Lower lobe of right lung (tissue), 2 donors: ENCODE data around the gene DST. TPM values are rescaled to one million over a fixed set of nuclear protein-coding genes. Genes with fewer than 3 reads are reported as not detected.

ENCODE experiments used
- ATAC-seq, 2 donors: fragments of 200-7000 bp; cut with Tn5 transposase; one replicate each; pipeline ENCODE4 v1.9.1; 2020 to 2022; ENCODE audit warnings: mild to moderate bottlenecking in 2 of 2, moderate library complexity in 2 of 2
- DNase-seq: peaks from one replicate; pipeline ENCODE4 v3.0.0-alpha.2; 2020
- H3K27ac ChIP-seq: fragments of 200-600 bp; one replicate; pipeline ENCODE4 v1.8.0; 2022
- H3K27me3 ChIP-seq: fragments of 200-600 bp; one replicate; pipeline ENCODE4 v1.8.0; 2022; ENCODE audit warnings: low read depth
- H3K36me3 ChIP-seq: fragments of 200-600 bp; one replicate; pipeline ENCODE4 v1.8.0; 2022; ENCODE audit warnings: mild to moderate bottlenecking
- H3K4me1 ChIP-seq: fragments of 200-600 bp; one replicate; pipeline ENCODE4 v1.8.0; 2022
- H3K4me3 ChIP-seq: fragments of 200-600 bp; one replicate; pipeline ENCODE4 v1.8.0; 2022; ENCODE audit warnings: mild to moderate bottlenecking
- H3K9me3 ChIP-seq: fragments of 200-600 bp; one replicate; pipeline ENCODE4 v1.8.0; 2022
- intact Hi-C: fragments of 100-400 bp; cut with DNase I; formaldehyde crosslinking; loops from one replicate; pipeline ENCODE4 v1.11.0; 2022
- total RNA-seq: library from RNA; stranded (reverse); fragmentation: NEBNext Ultra II Directional; extraction: Animal tissue kit (Norgen Biotek cat#: 25700); gene quantifications from one replicate; pipeline ENCODE4 v1.2.1, GENCODE V29; 2021
- TF ChIP-seq, protein P1 (sequence below): fragments of 200-600 bp; IDR thresholded peaks from one replicate; pipeline ENCODE4 v1.8.0; 2022; ENCODE audit warnings: antibody characterized with exemption, mild to moderate bottlenecking
- donor health status: DM: no; HTN: yes; CAD: no; lungs with severe emphysema.

The DST gene
- total RNA-seq, 1 donor from 2014 or later: 327 TPM

DNA sequence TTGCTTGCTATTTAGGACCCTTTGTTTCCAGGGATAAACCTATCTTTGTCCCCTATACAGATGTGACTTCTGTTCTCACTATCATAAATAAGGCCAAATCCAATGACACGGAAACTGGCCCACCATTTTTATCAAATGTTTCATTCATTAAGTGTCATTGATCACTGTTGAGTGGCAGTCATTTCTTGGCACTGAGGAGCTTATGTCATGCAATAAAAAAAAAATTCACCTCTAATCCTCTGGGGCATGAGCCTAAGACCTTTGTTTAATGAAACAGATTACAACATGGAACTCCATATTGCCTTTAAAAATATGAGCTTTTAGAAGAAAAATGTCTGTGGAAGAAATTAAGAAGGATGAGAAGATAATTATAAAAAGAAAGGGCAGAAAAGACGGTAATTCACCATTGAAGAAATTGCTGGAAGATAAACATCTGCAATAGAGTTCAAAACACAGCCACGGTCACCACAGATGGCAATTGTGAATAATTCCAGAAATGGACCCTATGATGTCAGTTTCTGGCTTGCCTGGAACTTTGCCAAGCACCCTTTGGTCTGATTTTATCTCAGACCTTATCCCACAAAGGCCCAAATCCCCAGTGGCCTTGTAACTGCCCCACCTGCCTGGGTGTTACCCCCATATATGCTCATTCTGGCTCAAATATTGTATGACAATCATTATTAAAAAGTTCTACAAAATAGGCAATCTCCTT is 91.1 kb downstream of the DST start:
- no peak for ATAC-seq
- intact Hi-C loops: no loop called here
- Histone ChIP-seq H3K4me3 (no peak overlapping the region), H3K36me3 (peaks cover 19% of the 10 kb centered on the region), H3K27me3 (no peaks in the 10 kb centered on the region), H3K27ac (no peak overlapping the region), H3K9me3 (no peaks in the 10 kb centered on the region), H3K4me1 (peaks cover 10% of the 10 kb centered on the region)
- DNase-seq: no peak
- TF ChIP-seq, protein P1, sequence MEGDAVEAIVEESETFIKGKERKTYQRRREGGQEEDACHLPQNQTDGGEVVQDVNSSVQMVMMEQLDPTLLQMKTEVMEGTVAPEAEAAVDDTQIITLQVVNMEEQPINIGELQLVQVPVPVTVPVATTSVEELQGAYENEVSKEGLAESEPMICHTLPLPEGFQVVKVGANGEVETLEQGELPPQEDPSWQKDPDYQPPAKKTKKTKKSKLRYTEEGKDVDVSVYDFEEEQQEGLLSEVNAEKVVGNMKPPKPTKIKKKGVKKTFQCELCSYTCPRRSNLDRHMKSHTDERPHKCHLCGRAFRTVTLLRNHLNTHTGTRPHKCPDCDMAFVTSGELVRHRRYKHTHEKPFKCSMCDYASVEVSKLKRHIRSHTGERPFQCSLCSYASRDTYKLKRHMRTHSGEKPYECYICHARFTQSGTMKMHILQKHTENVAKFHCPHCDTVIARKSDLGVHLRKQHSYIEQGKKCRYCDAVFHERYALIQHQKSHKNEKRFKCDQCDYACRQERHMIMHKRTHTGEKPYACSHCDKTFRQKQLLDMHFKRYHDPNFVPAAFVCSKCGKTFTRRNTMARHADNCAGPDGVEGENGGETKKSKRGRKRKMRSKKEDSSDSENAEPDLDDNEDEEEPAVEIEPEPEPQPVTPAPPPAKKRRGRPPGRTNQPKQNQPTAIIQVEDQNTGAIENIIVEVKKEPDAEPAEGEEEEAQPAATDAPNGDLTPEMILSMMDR: no peak

DNA sequence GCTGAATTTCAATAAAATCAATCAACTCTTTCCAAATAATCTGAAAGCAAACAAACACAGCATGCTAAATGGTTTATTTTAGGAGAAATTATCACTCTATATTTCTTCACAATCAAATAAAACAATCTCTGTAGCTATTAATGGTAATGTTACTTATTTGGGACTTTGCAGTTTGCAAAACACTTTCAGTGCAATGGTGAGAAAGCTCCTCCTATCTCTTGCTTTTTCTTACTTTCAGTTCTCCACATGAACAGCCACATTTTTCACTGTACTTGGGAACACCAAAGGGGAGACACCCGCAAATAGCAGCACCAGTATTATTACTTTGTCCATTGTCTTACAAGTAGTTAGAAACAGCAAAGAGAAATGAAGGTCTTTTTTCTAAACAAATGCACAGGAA is 92.4 kb downstream of the DST start:
- Histone ChIP-seq H3K27ac (no peak overlapping the region), H3K9me3 (no peaks in the 10 kb centered on the region), H3K27me3 (no peaks in the 10 kb centered on the region), H3K4me1 (peaks cover 10% of the 10 kb centered on the region), H3K4me3 (no peak overlapping the region), H3K36me3 (peaks cover 15% of the 10 kb centered on the region)
- TF ChIP-seq, protein P1: no peak
- intact Hi-C loops: no loop called here
- no peak for DNase-seq
- no peak for ATAC-seq

DNA sequence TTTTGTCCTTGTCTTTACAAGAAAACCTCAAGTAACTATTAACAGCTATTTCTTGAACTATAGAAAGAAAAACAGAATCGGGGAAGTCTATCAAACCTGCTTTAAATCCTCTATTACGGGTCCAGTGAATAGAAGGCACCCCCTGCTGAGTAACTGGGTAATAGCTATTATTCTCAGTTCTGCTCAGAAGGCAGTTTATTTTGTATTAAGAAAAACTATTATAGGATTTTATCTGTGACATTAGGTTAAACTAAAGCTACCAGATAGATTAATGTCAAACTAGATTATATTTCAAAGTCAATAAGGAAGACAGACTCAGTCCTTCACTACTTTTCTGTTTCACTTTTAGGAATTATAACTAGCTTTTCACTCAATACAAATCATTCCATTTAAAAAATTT is 93.7 kb downstream of the DST start:
- H3K27ac ChIP-seq: no peak overlapping the region
- peaks cover 12% of the 10 kb centered on the region for H3K4me1 ChIP-seq
- peaks cover 9% of the 10 kb centered on the region for H3K36me3 ChIP-seq
- TF ChIP-seq, protein P1: peak; percentile 31
- no peaks in the 10 kb centered on the region for H3K27me3 ChIP-seq
- intact Hi-C loops: no loop called here
- H3K4me3 ChIP-seq: peak overlapping the region; percentile 4
- no peaks in the 10 kb centered on the region for H3K9me3 ChIP-seq
- no peak for DNase-seq
- no peak for ATAC-seq

DNA sequence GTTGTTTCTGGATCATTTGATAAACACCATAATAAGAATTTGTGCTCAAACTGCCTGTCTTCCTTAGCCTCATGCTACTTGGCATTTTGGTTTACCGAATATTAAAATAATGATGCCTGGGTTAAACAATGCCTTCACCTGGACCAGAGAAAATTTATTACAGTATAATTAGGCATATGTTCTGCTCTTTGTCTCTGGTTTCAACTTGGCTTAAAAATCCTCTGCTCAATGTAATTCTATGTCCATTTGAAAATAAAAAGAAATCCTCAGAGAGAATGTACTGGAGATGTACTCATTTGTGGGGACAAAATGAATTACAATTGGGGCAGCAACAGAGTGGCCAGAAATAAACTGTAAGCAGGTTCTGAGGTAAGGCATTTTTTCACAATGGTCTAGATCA is 95.0 kb downstream of the DST start:
- ATAC-seq (no peak), DNase-seq (no peak)
- no peak overlapping the region for H3K27ac ChIP-seq
- intact Hi-C loops: no loop called here
- H3K4me3 ChIP-seq: no peak overlapping the region
- peaks cover 20% of the 10 kb centered on the region for H3K4me1 ChIP-seq
- no peaks in the 10 kb centered on the region for H3K9me3 ChIP-seq
- no peaks in the 10 kb centered on the region for H3K27me3 ChIP-seq
- H3K36me3 ChIP-seq: peaks cover 2% of the 10 kb centered on the region
- TF ChIP-seq, protein P1: no peak

DNA sequence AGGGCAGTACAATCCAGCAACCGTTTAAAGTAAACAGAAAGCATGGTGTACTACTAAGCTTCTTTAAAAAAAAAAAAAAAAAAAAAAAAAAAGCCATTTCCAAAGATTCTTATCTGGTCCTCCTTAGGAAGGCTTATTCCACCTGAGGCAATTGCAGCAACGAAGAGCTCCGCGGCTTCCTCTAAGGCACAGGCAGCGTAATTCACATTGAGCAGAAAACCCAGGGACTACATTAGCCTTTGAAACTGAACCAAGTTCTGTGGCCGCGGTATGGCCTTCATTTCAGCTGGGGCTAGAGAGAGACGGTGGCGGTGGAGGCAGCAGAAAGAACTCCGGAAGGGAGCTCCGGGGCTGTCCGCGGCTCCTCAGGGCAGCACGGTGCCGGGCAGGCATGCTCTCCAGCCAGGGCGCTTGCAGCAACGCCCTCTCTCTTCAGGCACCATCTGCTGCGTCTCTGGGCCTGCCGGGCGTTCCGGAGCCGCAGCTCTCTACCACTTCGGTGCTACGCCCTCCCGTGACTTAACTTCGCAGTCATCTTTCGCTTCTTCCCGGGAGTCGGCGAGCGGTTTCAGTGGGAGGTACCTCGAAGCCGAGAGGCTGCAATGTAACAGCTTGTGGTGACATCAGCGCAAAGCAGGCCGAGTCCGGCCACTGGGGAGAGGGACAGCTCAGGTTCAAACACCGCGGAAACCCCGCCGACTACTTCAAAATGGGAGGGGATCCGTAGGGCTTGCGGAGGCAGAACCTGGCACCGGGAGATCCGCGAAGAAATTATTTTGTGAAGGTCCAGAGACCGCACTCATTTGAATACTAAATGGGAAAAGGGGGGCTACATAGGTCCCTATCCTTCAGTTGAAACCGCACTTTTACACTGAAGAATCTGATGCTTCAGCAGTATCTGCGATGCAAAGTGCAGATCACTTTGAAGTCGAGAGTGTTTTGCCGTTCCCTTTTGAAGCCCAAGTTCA is 100.0 kb downstream of the DST start:
- peak; percentile 97 to 99 for ATAC-seq
- H3K4me1 ChIP-seq: peaks cover 33% of the 10 kb centered on the region
- intact Hi-C loops: no loop called here

More for the DNA sequence above, 100.0 kb downstream of the DST start:
- peak; percentile 93 for DNase-seq
- TF ChIP-seq, protein P1: peak; percentile 37
- Histone ChIP-seq H3K36me3 (no peaks in the 10 kb centered on the region), H3K27me3 (no peaks in the 10 kb centered on the region), H3K27ac (peak overlapping the region; percentile 92), H3K4me3 (peak overlapping the region; percentile 65), H3K9me3 (no peaks in the 10 kb centered on the region)
